ENCODE data around the gene MAPK11.
A peak's percentile ranks its signal among the peaks of the same experiment; 100 is the strongest.

Gene MAPK11

DNA sequence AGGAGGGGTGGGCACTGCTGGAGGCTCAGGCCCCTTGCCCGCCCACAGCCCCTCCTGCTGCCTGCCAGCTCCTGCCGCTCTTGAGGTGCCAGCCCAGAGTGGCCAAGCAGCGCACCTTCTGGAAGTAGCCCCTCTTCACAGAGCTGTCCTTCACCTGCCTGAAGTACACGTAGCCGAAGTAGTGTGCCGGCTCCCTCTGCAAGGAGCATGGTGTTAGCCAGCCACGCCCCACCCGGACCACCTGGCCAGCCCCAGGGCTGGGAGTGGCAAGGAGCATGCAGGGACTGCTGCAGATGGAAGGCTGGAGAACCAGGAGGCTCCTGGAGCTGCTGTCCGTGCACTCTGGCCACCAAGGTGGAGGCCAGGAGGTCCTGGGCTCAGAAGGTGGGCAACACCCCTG is 47.0 kb upstream of the MAPK11 start:
- TF ChIP-seq, protein P1, sequence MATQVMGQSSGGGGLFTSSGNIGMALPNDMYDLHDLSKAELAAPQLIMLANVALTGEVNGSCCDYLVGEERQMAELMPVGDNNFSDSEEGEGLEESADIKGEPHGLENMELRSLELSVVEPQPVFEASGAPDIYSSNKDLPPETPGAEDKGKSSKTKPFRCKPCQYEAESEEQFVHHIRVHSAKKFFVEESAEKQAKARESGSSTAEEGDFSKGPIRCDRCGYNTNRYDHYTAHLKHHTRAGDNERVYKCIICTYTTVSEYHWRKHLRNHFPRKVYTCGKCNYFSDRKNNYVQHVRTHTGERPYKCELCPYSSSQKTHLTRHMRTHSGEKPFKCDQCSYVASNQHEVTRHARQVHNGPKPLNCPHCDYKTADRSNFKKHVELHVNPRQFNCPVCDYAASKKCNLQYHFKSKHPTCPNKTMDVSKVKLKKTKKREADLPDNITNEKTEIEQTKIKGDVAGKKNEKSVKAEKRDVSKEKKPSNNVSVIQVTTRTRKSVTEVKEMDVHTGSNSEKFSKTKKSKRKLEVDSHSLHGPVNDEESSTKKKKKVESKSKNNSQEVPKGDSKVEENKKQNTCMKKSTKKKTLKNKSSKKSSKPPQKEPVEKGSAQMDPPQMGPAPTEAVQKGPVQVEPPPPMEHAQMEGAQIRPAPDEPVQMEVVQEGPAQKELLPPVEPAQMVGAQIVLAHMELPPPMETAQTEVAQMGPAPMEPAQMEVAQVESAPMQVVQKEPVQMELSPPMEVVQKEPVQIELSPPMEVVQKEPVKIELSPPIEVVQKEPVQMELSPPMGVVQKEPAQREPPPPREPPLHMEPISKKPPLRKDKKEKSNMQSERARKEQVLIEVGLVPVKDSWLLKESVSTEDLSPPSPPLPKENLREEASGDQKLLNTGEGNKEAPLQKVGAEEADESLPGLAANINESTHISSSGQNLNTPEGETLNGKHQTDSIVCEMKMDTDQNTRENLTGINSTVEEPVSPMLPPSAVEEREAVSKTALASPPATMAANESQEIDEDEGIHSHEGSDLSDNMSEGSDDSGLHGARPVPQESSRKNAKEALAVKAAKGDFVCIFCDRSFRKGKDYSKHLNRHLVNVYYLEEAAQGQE (IDR thresholded peaks at IDR 0.05; ENCODE audit: insufficient read depth in 1 of 2, low read depth in 2 of 2, low read length in 2 of 2) = no peak
- TF ChIP-seq FOXP2 (optimal IDR thresholded peaks at IDR 0.05; ENCODE audit: borderline replicate concordance, extremely low read depth, extremely low read length, insufficient read depth) = no peak
- TF ChIP-seq SIN3A (IDR thresholded peaks at IDR 0.05; ENCODE audit: borderline replicate concordance, insufficient read depth, low read length) = no peak
- TF ChIP-seq POLR2AphosphoS5 (IDR thresholded peaks at IDR 0.05; ENCODE audit: low read depth, low read length) = no peak
- TF ChIP-seq TAF1 (IDR thresholded peaks at IDR 0.05; ENCODE audit: borderline replicate concordance, insufficient read depth, low read length) = no peak

DNA sequence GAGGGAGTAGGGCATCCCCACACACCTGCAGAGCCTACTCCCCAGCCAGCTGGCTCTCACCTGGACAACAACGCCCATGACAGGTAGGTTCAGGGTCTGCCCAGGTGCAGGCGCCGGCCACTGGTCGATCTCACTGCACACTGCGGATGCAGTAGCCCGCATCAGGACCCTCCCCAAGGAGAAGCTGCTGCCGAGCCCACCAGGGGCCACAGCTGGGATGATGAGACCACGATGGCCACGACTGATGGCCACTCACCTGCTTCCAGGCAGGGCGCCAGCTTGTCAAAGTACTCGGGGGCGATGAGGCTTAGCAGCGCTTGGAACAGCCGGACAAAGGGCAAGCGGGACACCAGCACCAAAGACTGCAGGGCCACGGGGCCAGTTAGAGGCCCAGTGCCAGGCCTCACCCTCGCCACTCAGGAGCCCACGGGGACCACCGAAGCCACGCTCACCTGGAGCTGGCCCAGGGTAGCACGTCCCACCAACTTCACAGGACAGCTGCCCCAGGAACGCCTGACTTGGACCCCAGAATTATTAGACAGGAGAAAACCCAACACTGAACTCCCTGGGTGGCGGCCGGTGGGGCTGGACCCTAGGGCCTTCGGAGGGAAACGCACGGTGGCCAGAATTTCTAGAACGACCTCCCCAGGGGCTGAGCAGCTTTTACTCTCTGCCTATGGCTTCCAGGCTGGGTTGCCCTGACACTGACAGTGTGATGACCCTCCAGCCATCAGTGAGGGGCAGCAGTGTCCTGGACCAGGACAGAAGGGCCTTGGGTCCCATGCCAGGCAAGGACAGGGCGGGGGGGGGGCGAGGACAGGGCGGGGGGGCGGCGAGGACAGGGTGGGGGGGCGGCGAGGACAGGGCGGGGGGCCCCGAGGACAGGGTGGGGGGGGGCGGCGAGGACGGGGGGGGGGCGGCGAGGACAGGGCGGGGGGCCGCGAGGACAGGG is 46.2 kb upstream of the MAPK11 start:
- TF ChIP-seq POLR2AphosphoS5 (IDR thresholded peaks at IDR 0.05; ENCODE audit: low read depth, low read length) = no peak

DNA sequence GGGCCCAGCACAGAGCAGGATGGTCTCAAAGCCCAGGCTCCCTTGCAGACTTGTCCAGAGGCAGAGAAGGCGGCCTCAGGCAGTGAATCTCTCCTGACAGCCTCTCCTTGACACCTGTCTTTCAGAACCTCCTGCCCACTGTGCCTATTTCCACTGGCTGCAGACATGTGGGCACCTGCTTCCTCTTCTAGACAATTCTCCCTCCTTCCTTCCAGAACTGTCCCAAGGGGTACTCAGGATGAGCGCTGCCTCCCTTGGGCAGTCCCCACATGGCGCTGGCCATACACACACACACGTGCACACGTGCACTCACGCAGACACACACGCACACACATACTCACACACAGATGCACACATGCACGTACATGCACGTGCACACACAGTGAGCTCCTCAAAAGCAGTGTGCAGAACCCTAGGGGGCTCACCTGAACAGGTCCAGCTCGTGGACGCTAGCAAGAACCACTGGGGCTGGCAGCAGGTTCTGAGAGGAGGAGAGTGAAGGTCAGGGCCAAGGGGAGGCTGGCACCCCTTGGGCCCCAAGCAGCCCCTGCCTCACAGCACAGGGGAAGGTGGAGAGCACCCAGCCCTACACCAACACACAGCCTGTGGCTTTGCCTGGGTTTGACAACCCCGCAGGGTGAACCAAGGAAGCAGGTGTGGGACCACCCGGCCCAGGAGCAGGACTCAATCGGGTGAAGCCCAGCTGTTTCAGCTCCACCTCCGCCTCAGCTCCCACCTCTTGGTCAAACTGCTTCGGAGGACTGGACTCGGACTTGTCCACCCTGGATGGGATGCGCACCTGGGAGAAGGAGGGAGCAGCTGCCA is 45.3 kb upstream of the MAPK11 start:
- TF ChIP-seq POLR2AphosphoS5 (IDR thresholded peaks at IDR 0.05; ENCODE audit: low read depth, low read length) = no peak
- TF ChIP-seq, protein P1 (IDR thresholded peaks at IDR 0.05; ENCODE audit: insufficient read depth in 1 of 2, low read depth in 2 of 2, low read length in 2 of 2) = no peak
- no peak for TF ChIP-seq FOXP2 (optimal IDR thresholded peaks at IDR 0.05; ENCODE audit: borderline replicate concordance, extremely low read depth, extremely low read length, insufficient read depth)
- no peak for TF ChIP-seq SIN3A (IDR thresholded peaks at IDR 0.05; ENCODE audit: borderline replicate concordance, insufficient read depth, low read length)
- TF ChIP-seq TAF1 (IDR thresholded peaks at IDR 0.05; ENCODE audit: borderline replicate concordance, insufficient read depth, low read length) = no peak

DNA sequence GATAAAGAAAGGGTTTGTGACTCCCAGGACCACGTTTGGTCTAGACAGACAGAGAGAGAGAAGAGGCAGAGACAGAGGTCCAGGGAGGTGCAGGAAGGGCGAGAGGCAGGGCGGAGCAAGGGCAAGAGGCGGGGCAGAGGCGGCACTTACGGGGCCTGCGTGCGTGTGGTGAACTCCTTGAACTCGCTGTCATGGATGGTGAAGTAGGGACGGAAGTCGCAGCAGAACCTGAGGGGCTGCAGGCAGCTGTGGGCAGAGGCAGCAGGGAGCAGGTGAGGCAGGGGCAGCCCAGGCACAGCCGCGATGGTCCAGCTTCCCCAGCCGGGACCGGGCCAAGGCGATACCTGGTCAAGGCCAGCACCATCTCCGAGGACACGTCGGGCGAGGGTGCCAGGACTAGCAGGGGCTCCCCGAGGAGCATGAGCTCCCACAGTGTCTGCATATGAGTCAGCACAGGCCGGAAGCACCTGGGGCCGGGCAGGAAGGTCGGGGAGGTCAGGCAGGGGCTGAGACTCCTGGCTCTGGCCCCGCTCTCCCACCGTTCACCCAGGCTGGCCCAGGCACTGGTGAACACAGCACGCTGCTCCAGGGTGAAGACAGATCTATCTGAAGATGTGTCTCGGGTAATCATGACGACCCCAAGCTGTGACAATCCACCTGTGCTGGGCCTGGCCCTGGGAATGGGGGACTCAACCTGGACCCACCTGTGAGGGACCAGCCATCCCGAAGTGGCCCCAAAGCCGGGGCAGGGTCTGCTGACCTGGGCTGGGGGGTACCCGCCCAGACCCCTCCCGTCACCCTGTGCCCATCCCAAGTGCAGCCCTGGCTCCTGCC is 44.5 kb upstream of the MAPK11 start:
- peak; percentile 41 for TF ChIP-seq FOXP2 (optimal IDR thresholded peaks at IDR 0.05; ENCODE audit: borderline replicate concordance, extremely low read depth, extremely low read length, insufficient read depth)
- TF ChIP-seq TAF1 (IDR thresholded peaks at IDR 0.05; ENCODE audit: borderline replicate concordance, insufficient read depth, low read length) = no peak

DNA sequence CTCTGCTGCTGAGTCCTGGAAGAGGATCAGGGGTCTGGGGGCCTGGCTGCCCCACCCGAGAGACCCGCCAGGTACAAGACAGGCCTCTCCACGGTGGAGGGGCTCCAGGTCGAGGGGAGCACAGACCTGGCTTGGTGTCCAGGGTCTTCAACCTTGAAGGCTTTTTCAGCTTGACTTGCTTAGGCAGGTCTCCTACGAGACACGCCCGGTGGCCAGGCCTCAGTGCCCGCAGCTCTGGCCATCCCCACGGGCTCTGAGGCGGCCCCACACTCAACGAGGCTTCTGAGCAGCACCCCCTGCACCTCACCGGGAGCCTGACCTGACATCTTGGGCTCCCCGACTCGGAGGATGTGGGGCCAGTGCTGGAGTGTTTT is 43.9 kb upstream of the MAPK11 start:
- TF ChIP-seq, protein P1 (IDR thresholded peaks at IDR 0.05; ENCODE audit: insufficient read depth in 1 of 2, low read depth in 2 of 2, low read length in 2 of 2) = no peak
- TF ChIP-seq SIN3A (IDR thresholded peaks at IDR 0.05; ENCODE audit: borderline replicate concordance, insufficient read depth, low read length) (no peak), TAF1 (IDR thresholded peaks at IDR 0.05; ENCODE audit: borderline replicate concordance, insufficient read depth, low read length) (no peak), POLR2AphosphoS5 (IDR thresholded peaks at IDR 0.05; ENCODE audit: low read depth, low read length) (no peak), FOXP2 (optimal IDR thresholded peaks at IDR 0.05; ENCODE audit: borderline replicate concordance, extremely low read depth, extremely low read length, insufficient read depth) (no peak)

All from PFSK-1 (cell line).